ENCODE measurements around the gene AGAP9.
"Not testable (repeated sequence)": the region's sequence is repeated elsewhere in the genome, so short reads cannot be mapped to it uniquely, and the experiment has no call there.

GRCh38 chr10:47478114-47478513, 45.3 kb downstream of the AGAP9 start:
- not testable (repeated sequence) for TF ChIP-seq POLR2A (IDR thresholded peaks at IDR 0.05)
- TF ChIP-seq, protein P1, sequence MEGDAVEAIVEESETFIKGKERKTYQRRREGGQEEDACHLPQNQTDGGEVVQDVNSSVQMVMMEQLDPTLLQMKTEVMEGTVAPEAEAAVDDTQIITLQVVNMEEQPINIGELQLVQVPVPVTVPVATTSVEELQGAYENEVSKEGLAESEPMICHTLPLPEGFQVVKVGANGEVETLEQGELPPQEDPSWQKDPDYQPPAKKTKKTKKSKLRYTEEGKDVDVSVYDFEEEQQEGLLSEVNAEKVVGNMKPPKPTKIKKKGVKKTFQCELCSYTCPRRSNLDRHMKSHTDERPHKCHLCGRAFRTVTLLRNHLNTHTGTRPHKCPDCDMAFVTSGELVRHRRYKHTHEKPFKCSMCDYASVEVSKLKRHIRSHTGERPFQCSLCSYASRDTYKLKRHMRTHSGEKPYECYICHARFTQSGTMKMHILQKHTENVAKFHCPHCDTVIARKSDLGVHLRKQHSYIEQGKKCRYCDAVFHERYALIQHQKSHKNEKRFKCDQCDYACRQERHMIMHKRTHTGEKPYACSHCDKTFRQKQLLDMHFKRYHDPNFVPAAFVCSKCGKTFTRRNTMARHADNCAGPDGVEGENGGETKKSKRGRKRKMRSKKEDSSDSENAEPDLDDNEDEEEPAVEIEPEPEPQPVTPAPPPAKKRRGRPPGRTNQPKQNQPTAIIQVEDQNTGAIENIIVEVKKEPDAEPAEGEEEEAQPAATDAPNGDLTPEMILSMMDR (IDR thresholded peaks at IDR 0.05) = not testable (repeated sequence)

Measured in Peyer's patch (tissue), 4 donors.